Nephron progenitor cell (in vitro differentiated cells): ENCODE results near the gene DIRAS1.
A peak's percentile ranks its signal among the peaks of the same experiment; 100 is the strongest.

Experiments used
- DNase-seq: peaks from one replicate; pipeline ENCODE4 v3.0.0; 2021
- H3K27ac Mint-ChIP-seq: 2 replicates; pipeline ENCODE4 v1.8.0; 2021; ENCODE audit warnings: mild to moderate bottlenecking, moderate library complexity, mixed read lengths
- H3K27me3 Mint-ChIP-seq: 2 replicates; pipeline ENCODE4 v1.8.0; 2021; ENCODE audit warnings: mild to moderate bottlenecking, low read depth, mixed read lengths; ENCODE audit not compliant: poor library complexity
- H3K36me3 Mint-ChIP-seq: 2 replicates; pipeline ENCODE4 v1.8.0; 2021; ENCODE audit warnings: low read depth, mixed read lengths
- H3K4me1 Mint-ChIP-seq: 2 replicates; pipeline ENCODE4 v1.8.0; 2021; ENCODE audit warnings: mixed read lengths
- H3K4me3 Mint-ChIP-seq: 2 replicates; pipeline ENCODE4 v1.8.0; 2021; ENCODE audit warnings: mild to moderate bottlenecking, moderate library complexity, mixed read lengths
- H3K9me3 Mint-ChIP-seq: 2 replicates; pipeline ENCODE4 v1.8.0; 2021; ENCODE audit warnings: mild to moderate bottlenecking, moderate library complexity, mixed read lengths
- TF ChIP-seq, protein P1 (sequence below): fragments of 200-600 bp; sonication (generic); IDR thresholded peaks from 2 replicates; pipeline ENCODE4 v1.5.0; 2021; ENCODE audit warnings: antibody characterized with exemption

DIRAS1 gene

DNA sequence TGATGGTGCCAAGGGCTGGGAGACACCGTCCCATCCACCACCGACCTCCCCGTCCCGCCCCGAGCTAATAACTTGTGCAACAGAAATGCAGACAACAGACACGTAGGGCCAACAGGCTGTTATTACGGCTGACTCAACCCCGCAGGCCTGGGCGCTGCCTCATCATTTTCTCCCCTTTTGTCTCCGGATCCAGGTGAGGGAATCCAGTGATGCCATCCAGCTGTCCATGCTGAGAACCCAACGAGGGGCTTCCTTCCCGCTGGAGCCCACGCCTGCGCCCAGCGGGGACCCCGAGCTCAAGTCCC, 6.4 kb upstream of the DIRAS1 start:
- H3K9me3 Mint-ChIP-seq: no peaks in the 10 kb centered on the region
- peaks cover 6% of the 10 kb centered on the region for H3K4me1 Mint-ChIP-seq

DNA sequence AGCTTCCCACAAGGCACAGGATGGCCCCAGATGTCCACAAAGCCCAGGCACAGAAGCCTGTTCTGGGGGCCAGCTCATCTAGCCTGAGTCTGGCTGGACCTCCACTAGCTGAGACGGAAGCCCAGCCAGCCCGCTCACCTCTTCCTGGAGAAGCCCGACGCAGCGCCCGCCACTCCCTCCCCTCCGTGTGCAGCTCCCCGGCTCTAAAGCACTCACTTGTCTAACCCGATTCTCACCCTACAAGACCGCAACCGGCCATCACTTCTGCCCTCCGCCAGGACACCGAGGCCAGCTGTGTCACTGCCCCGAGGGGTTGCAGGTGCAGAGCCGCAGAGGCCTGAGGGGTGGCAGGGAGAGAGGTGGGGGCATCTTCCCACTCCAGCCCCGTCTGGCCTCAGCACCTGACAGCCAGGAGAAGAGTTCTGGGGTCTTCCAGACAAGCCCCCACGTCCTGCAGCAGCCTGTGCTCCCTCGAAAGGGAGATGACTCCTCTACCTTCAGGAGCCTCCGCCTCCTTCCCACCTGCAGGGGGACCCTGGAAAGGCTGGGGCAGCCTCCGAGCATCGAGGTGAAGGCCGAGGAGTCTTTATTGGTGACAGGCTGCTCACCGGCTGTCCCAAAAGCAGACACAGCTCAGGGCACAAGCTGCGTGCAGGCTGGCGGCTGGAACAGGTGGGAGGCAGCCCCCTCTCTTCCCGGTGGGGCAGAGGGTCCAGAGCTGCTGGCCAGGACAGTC, 5.9 kb upstream of the DIRAS1 start:
- Mint-ChIP-seq H3K27me3 (peaks cover 72% of the 10 kb centered on the region), H3K4me1 (peaks cover 6% of the 10 kb centered on the region)
- TF ChIP-seq, protein P1, sequence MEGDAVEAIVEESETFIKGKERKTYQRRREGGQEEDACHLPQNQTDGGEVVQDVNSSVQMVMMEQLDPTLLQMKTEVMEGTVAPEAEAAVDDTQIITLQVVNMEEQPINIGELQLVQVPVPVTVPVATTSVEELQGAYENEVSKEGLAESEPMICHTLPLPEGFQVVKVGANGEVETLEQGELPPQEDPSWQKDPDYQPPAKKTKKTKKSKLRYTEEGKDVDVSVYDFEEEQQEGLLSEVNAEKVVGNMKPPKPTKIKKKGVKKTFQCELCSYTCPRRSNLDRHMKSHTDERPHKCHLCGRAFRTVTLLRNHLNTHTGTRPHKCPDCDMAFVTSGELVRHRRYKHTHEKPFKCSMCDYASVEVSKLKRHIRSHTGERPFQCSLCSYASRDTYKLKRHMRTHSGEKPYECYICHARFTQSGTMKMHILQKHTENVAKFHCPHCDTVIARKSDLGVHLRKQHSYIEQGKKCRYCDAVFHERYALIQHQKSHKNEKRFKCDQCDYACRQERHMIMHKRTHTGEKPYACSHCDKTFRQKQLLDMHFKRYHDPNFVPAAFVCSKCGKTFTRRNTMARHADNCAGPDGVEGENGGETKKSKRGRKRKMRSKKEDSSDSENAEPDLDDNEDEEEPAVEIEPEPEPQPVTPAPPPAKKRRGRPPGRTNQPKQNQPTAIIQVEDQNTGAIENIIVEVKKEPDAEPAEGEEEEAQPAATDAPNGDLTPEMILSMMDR: no peak

More for the DNA sequence above, 6.4 kb upstream of the DIRAS1 start:
- TF ChIP-seq, protein P1: no peak
- Mint-ChIP-seq H3K27me3 (peaks cover 67% of the 10 kb centered on the region), H3K36me3 (no peaks in the 10 kb centered on the region), H3K27ac (no peak overlapping the region), H3K4me3 (no peak overlapping the region)
- no peak for DNase-seq

DNA sequence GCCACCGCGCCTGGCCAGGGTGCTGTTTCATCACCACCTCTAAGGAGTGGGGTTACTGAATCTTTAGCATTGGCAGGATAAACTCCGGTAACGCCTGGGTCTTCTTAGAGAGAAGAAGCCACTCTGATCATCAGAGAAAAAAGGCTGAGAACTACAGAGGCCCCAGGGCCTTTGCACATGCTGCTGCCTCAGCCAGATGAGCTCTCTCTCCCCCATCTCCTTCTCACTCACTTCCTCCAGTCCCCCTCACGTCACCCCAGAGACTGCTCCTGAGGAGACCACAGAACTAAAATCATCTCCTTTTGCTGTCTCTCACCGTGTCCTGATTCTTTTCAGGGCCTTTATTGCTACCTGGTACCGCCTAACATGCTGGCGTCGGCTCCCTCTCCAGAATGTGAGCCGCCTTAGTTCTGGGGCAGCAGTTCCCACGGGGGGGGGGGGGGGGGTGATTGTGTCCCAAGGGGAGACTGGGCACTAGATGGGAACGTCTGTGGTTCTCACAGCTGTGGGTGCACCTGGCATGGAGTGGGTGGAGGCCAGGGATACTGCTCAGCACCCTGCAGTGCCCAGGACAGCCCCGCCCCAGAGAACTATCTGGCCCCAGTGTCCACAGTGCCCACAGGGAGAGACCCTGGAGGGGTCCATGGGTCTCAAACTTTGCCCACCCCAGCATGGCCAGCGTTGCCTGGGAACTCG, 5.1 kb upstream of the DIRAS1 start:
- H3K4me3 Mint-ChIP-seq: no peak overlapping the region
- peak overlapping the region; percentile 39 for H3K27ac Mint-ChIP-seq
- H3K27me3 Mint-ChIP-seq: peaks cover 79% of the 10 kb centered on the region
- no peaks in the 10 kb centered on the region for H3K9me3 Mint-ChIP-seq
- DNase-seq: no peak
- no peaks in the 10 kb centered on the region for H3K36me3 Mint-ChIP-seq
- H3K4me1 Mint-ChIP-seq: peaks cover 6% of the 10 kb centered on the region
- TF ChIP-seq, protein P1: no peak

More for the DNA sequence above, 5.9 kb upstream of the DIRAS1 start:
- no peak overlapping the region for H3K27ac Mint-ChIP-seq
- no peaks in the 10 kb centered on the region for H3K36me3 Mint-ChIP-seq
- H3K4me3 Mint-ChIP-seq: no peak overlapping the region
- no peaks in the 10 kb centered on the region for H3K9me3 Mint-ChIP-seq
- DNase-seq: no peak

DNA sequence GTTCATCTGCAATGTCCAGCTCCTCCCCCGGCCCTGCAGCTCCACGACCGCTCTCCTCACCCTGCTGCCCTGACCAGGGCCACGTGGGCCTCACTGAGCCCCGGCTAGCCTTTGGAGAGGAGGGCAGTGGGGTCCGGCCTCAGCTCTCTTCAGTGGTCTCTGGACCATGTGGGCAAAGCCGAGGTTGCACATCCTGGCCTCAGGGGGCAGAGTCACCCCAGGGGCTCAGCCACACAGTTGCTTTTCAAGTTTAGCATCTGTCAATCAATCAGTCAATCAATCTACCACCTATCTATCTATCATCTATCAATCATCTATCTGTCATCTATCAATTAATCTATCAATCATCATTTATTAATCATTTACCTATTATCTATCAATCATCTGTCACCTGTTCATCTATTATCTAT, 3.0 kb upstream of the DIRAS1 start:
- Mint-ChIP-seq H3K4me3 (no peak overlapping the region), H3K9me3 (no peaks in the 10 kb centered on the region), H3K4me1 (peaks cover 12% of the 10 kb centered on the region), H3K27ac (no peak overlapping the region), H3K27me3 (peaks cover 87% of the 10 kb centered on the region), H3K36me3 (no peaks in the 10 kb centered on the region)
- DNase-seq: peak; percentile 23
- TF ChIP-seq, protein P1: no peak

DNA sequence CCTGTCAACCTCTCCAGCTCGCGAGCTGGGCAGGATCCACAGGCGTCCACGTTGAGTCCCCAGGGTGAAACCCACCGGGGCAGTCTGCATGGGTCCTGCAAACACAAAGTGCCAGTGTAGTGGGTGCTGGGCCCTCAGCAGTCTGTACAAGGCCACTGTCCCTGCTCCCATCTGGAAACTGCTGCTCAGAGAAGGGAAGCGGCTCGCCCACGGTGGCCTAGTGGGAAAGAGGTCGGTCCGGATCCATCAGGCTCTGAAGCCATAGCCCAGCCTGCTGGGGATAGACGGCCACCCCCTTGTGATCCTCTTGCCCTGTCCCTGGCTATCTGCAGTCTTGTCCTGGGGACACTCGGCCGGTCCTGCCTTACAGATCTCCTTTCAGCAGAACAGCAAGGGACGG, 2.6 kb upstream of the DIRAS1 start:
- Mint-ChIP-seq H3K27ac (no peak overlapping the region), H3K9me3 (no peaks in the 10 kb centered on the region), H3K27me3 (peaks cover 87% of the 10 kb centered on the region), H3K36me3 (no peaks in the 10 kb centered on the region), H3K4me3 (no peak overlapping the region), H3K4me1 (peaks cover 12% of the 10 kb centered on the region)
- TF ChIP-seq, protein P1: no peak
- no peak for DNase-seq

DNA sequence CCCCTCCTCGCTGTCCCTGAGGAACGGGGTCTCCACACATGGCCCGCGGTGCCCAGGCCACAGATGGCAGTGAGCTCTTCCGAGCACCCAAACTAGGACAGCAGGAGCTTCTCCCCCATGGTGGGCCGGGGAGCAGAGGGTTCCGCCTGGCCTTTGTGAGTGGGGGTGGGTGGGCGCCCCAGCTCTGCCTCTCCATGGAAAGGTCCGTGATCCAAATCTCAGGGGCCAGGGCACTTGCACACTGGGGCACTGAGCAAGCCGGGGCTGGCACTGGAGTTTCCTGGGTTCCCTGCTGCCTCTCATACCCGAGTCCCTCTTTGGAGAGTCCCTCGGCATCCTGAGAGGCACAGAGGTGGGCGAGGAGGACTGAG, 2.2 kb upstream of the DIRAS1 start:
- peaks cover 87% of the 10 kb centered on the region for H3K27me3 Mint-ChIP-seq
- no peaks in the 10 kb centered on the region for H3K9me3 Mint-ChIP-seq
- no peak overlapping the region for H3K4me3 Mint-ChIP-seq
- peaks cover 12% of the 10 kb centered on the region for H3K4me1 Mint-ChIP-seq
- TF ChIP-seq, protein P1: no peak
- H3K36me3 Mint-ChIP-seq: no peaks in the 10 kb centered on the region
- DNase-seq: no peak
- H3K27ac Mint-ChIP-seq: no peak overlapping the region
